ENCODE results near the gene RASSF7.

RASSF7 gene

DNA sequence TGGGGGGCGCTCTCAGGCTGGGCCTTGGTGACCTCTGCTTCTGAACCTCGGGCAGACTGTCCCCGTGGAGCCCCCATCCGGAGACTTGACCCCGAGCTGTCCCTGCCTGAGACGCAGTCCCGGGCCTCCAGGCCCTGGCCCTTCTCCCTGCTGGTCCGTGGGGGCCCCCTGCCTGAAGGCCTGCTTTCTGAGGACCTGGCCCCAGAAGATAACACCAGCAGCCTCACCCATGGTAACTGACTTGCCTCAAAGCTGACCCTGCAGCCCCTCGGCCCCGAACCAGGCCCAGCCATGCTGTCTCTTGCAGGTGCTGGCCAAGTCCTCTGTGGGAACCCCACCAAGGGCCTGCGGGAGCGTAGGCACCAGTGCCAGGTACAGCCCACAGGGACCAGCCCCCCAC lies 9.2 kb upstream of the RASSF7 start:
- no peak for DNase-seq (ENCODE audit: low read depth, low spot score)

DNA sequence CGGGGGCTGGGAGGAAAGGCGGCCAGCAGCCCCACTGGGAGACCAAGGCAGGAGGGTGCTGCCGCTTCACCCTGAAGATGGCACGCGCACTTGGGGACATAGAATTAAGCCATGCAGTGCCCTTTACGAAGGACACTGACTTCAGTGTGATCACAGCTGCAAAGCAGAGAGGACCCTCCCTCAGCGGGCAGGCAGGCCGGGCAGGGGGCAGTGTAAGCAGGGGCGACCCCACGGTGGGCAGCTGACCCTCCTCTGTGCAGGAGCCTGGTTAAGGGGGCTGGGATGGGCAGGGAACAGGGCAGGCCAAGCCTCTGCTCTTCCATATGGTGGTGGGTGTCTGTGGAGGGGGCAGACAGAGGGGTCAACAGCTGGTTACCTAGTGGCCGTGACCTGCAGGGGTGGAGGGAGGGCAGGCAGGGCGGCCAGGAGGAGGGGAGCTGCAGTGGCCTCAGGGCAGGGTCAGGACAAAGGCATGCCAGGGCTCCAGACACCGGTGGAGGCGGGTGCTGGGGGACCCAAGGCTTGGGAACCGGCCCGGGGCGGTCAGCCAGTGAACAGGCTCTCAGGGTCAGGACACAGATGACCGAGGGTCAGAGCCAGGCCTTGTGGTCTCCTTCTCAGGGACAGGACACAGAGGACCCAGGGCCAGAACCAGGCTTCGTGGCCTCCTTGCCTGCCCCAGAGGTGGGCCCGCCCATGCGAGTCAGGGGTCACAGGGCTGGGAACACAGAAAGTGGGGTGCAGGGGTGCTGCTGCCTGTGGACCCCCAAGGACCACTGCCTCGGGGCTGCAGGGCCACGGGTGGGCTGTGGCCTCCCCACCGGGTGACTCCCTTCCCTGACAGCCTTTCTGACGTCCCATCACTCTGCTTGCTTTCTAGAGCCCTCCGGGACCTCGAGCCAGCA lies 7.4 kb upstream of the RASSF7 start:
- no peak for DNase-seq (ENCODE audit: low read depth, low spot score)

DNA sequence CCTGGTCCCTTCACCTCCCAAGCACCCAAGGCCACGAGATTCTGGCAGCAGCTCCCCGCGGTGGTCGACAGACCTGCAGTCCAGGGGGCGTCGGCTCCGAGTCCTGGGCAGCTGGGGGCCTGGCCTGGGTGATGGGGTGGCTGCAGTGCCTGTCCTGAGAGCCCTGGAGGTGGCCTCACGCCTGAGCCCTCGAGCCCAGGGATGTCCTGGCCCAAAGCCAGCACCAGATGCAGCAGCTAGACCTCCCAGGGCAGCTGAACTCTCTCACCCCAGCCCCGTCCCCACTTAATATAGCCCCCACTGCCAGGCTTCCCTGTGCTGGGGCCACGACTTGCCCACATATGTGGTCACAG lies 6.8 kb upstream of the RASSF7 start:
- DNase-seq (ENCODE audit: low read depth, low spot score) = no peak

DNA sequence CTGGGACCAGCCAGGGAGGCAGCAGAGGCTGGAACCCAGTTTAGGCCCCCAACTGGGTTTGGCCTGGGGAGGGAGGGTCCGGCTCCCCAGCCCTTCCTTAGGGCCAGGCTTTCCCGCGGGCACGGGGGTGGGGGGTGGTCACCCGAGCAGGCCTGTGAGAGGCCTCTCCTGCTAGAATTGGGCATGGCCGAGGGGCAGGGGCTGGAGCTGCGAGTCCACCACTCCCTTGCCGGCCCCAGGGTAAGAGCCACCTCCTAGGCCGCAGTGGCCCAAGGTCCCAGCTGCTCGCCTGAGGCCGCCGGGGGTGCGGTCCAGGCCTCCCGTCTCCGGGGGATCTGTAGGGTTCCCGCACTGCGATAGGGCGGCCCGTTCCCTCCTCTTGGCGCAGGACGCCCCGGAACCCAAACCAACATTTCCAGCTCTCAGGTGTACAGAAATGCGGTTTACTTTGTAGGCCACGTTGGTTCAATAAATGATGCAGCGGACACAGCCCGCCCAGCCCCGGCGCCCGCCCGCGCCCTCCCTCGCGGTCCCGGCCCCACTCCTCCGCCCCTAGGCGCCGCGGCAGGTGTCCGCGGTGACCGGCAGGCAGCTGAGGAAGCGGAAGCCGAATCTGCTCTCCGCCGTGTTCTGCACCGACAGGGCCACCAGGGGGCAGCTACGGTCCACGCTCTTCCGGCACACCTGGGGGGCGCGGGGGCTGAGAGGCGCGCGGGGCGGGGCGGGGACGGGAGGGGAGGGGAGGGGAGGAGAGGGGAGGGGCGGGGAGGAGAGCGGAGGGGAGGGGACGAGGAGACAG lies 6.1 kb upstream of the RASSF7 start:
- DNase-seq (ENCODE audit: low read depth, low spot score) = no peak

- no peak for DNase-seq (ENCODE audit: low read depth, low spot score)
Measured at GRCh38 chr11:555227-555779, 5.5 kb upstream of the RASSF7 start.

DNA sequence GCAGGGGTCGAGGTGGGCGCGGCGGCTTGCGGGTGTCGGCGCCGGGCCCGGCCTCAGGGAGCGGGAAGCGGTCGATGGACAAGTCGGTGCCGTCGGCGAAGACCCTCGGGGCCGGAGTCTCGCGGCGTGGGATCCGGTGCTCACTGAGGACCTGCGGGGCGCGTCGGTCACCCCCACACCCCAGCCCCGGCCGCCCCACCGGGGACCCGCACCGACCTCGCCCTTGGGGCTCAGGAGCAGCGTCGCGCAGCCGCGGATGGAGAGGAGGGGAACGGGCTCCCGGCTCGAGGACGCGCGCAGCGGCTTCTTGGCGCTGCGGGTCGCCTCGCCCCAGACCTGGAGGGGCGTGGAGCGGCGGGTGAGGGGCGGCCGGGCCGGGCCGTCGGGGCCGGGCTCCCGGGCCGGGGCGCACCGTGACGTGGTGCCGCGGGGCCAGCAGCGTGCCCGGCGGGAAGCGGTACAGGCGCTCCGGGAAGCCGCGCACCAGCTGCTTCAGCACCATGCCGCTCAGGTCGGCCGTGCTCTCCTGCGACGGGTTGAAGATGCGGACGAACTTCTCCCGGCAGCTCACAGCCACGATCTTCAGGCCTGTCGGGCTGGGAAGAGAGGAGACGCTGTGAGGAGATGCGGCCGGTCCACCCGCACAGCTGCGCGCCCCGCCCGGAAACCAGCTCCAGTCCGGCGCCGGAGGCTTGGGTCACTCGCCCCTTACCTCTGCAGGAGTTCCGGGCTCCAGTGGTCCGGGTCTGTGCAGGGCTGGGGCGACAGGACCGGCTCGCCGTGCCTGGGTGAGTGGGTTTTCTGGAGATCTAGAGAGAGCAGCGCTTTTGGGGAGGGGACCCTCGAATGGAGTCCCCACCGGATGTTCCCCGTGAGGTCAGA lies 4.7 kb upstream of the RASSF7 start:
- DNase-seq (ENCODE audit: low read depth, low spot score) = no peak

DNA sequence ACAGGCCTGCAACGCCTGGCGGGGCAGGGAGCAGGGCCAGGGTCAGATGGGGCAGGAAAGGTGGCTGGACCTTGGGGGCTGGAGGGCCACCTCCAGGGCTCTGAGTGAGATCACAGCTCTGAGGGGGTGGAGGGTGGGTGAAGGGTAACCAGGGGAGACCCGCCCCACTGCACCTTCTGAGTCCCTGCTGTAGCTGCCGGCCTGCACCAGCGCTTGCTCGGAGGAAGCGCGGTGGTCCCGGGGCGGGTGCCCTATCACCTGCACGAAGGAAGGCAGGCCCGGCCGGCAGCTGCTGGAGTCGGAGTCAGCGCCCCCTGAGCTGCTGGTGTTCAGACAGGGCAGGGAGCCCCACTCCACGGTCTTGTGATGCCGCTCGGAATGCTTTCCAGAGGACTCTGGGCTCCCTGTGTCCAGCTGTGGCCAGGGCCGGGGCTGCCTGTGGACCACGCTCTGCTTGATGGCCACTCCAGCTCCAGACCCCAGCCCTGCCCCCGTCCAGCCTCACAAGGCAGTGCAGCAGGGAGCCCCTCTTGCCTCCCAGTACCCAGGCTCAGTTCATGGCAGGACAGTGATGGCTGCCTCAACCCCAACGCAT lies 4.0 kb upstream of the RASSF7 start:
- no peak for DNase-seq (ENCODE audit: low read depth, low spot score)

DNA sequence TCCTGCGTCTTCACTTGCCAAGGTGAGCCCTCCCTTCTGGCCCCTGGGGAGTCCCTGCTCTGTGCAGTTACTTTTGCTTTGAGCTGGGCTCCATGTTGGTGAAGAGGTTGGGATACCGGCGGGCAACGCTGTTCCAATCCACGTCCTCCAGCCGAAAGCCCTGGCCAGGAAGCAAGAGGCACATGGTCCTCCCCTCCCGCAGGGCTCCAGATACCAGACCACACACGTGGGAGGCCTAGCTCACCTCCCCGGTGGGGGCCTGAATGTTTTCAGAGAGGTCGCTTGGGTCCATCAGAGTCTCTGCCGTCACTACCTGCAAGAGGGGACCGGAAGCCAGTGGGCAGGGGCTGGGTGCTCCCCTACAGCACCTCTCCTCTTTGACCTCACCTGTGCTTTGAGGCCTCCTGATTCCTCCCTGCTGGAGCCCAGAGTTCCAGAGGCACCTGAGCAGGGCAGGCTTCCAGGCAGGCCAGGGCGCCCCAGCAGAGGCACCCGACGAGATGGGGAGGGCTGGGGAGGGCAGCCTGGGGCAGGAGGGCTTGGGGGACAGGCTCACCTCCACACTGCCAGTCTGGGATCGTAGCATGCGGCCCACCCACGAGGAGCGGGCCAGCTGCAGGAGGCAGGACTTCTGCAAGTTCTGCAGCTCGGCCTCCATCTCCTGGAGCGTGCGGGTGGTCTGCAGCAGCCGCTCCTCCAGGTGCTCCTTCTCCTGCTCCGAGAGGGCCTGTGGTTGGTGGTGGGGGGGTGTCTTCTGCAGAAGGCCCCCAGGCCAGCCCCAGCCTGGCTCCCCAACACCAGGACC lies 3.2 kb upstream of the RASSF7 start:
- DNase-seq (ENCODE audit: low read depth, low spot score) = no peak

- no peak for DNase-seq (ENCODE audit: low read depth, low spot score)
Measured at GRCh38 chr11:558503-558902, 2.3 kb upstream of the RASSF7 start.

DNA sequence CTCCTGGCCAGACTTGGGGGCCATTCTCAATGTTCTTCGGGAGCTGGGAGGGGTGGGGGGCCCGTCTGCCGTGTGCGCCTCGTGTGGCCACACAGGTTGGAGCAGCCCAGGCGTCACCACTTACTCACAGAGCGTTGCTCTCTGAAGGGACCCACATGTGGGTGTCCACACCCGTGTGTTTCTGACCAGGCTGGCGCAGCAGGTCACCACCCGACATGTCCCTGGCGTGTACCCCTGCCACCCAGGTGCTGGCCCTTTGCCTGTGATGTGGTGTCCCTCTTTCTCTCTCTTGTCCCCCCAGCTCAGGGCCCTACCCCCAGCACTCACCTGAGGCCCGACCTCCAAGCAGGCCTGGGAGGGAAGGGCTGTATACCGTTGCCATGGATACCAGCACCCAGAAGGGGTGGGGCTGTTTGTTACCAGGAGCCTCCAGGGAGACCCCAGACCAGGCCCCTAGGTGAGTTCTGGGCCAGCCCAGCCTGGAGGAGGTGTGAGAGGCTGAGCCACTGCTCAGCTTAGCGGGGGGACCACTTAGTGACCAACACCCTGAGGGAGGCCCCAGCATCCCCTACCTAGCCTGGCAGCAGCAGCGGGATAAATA lies 1.6 kb upstream of the RASSF7 start:
- DNase-seq (ENCODE audit: low read depth, low spot score) = no peak

DNA sequence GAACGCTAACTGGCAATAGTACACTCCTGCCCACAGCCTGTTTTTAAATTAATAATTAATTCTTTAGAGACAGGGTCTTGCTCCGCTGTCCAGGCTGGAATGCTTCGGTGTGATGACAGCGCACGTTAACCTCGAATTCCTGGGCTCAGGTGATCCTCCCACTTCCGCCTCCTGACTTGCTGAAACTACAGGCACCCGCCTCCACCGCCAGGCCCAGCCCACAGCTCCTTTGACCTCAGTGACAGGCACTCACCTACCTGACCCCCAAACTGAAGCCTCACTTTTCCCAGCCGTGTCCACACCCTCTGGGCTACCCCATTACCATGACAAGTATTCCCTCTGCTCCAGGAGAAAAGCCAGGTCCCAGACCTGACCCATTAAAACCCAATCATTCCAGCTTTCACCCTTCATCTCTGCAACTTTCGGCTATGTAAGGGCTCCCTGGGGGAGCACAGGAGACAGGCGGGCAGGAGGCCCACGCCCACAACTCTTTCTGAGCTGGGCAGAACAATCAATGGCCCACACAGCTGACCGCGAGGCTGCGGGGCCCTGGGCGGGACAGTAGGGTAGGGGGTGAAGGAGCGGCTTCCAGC lies 962 bp upstream of the RASSF7 start:
- DNase-seq (ENCODE audit: low read depth, low spot score) = no peak

DNA sequence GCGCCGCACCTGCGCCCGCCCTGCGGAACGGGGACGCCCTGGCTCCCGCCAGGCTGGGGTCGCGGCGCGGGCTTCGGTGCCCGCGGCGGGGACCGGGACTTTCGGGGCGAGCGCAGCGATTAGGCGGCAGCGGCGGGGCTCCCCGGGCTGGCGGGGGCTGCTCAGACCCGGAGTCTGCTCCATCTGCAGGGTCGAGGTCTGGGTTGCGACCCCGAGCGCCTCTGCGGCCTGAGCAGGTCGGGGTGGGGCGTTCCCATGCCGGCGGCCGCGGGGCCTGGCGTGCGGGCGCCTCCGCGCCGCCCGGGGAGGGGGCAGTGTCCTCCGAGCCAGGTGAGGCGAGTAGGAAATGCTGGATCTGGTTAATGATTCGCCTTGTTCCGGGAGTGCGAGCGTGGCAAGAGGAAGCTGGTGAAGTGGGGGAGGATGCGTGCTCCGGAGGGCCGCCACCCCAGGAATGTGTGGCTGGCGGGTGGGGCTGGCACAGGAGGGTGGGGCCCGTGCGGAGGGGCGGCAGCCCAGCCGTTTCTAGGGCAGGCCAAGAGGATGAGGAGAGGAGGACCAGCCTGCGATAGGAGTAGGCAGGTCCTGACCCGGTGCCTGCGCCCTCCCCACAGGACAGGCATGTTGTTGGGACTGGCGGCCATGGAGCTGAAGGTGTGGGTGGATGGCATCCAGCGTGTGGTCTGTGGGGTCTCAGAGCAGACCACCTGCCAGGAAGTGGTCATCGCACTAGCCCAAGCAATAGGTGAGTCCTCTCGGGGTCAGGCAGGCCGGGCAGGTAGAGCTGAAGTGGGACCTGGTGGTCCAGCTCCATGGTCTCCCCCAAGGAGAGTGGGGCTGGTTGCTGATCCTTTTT lies 606 bp downstream of the RASSF7 start:
- DNase-seq (ENCODE audit: low read depth, low spot score) = no peak

DNA sequence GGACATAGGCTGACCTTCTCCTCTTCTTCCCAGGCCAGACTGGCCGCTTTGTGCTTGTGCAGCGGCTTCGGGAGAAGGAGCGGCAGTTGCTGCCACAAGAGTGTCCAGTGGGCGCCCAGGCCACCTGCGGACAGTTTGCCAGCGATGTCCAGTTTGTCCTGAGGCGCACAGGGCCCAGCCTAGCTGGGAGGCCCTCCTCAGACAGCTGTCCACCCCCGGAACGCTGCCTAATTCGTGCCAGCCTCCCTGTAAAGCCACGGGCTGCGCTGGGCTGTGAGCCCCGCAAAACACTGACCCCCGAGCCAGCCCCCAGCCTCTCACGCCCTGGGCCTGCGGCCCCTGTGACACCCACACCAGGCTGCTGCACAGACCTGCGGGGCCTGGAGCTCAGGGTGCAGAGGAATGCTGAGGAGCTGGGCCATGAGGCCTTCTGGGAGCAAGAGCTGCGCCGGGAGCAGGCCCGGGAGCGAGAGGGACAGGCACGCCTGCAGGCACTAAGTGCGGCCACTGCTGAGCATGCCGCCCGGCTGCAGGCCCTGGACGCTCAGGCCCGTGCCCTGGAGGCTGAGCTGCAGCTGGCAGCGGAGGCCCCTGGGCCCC lies 1.4 kb downstream of the RASSF7 start:
- DNase-seq (ENCODE audit: low read depth, low spot score) = no peak

GRCh38 chr11:563066-563811 lies 2.5 kb downstream of the RASSF7 start:
- DNase-seq (ENCODE audit: low read depth, low spot score) = no peak

DNA sequence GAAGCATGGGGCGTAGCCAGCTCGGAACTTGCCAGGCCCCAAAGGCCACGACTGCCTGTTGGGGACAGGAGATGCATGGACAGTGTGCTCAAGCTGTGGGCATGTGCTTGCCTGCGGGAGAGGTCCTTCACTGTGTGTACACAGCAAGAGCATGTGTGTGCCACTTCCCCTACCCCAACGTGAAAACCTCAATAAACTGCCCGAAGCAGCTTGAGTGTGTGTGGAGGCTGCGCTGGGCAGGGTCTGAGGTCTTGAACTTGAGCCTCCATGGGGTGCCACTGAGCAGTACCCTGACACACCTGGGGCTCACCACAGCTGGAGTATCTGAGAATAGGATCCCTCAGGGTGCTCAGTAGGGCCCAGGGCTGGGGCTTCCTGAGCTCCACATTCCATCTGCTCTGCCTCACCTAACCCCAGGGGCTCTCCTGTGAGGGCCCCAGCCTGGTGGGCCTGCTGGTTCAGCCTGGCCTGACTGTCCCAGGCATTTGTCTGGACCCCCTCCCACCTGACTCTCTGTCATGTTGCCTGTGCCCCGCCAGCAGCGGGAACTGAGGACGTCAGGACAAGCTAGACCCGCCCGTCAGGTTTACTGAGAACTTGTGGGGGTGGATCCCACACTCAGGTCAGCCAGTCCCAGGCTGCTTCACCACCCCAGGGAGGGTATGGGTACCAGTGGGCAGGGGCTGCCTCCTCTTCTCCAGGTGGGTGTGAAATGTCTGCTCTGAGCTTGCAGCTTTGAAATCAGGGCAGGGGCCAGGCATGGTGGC lies 3.2 kb downstream of the RASSF7 start:
- DNase-seq (ENCODE audit: low read depth, low spot score) = no peak

GRCh38 chr11:565921-566509 lies 5.2 kb downstream of the RASSF7 start:
- no peak for DNase-seq (ENCODE audit: low read depth, low spot score)

All from smooth muscle cell of the brain vasculature (primary cell).